Activated CD4-positive, alpha-beta T cell treated with anti-CD3 and anti-CD28 coated beads for 24 hours (primary cell): ENCODE results near the gene ADIPOR2.
"Not testable (repeated sequence)": the region's sequence is repeated elsewhere in the genome, so short reads cannot be mapped to it uniquely, and the experiment has no call there.

Experiments used
- DNase-seq, 2 donors: peaks; one replicate each; pipeline ENCODE4 v3.0.0-alpha.2; 2020; ENCODE audit warnings: low read depth in 2 of 2

ADIPOR2 gene

GRCh38 chr12:1732914-1733313 lies 42.0 kb downstream of the ADIPOR2 start:
- no peak for DNase-seq

GRCh38 chr12:1733712-1734111 lies 42.8 kb downstream of the ADIPOR2 start:
- not testable (repeated sequence) for DNase-seq

GRCh38 chr12:1737652-1738286 lies 46.9 kb downstream of the ADIPOR2 start:
- DNase-seq, result no peak

DNA sequence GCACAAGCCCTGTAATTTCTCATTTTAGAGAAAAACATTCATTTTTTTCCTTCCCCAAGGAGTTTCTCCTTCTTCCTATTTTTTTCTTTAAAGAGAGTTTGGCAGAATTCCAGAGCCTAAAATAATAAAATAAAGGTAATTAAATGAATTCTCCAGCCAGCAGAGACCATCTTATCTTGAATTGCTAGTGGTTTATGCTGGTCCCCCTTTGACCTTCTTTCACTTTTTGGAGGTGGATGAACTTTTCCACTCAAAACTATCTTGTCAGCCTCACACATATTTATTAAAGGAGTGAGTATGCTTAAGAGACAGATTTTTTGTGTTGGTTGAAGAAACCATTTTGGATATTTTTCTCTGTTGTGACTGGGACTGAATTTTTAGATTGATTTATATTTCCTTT lies 47.6 kb downstream of the ADIPOR2 start:
- DNase-seq, result no peak

DNA sequence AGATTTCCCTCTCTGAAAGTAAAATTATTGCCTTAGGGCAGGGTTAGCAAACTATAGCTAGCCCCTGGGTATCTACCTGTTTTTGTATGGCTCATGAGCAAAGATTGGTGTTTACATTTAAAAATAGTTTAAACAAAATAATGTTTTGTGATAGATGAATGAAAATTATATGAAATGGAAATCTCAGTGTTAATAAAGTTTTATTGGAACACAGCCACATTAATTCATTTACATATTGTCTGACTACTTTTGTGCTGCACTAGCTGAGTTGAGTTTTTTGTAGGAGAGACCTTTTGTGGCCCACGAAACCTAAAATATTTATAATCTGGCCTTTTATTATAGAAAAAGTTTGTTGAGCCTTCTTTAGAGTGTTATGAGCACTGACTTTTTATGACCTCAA lies 48.5 kb downstream of the ADIPOR2 start:
- DNase-seq, result no peak

DNA sequence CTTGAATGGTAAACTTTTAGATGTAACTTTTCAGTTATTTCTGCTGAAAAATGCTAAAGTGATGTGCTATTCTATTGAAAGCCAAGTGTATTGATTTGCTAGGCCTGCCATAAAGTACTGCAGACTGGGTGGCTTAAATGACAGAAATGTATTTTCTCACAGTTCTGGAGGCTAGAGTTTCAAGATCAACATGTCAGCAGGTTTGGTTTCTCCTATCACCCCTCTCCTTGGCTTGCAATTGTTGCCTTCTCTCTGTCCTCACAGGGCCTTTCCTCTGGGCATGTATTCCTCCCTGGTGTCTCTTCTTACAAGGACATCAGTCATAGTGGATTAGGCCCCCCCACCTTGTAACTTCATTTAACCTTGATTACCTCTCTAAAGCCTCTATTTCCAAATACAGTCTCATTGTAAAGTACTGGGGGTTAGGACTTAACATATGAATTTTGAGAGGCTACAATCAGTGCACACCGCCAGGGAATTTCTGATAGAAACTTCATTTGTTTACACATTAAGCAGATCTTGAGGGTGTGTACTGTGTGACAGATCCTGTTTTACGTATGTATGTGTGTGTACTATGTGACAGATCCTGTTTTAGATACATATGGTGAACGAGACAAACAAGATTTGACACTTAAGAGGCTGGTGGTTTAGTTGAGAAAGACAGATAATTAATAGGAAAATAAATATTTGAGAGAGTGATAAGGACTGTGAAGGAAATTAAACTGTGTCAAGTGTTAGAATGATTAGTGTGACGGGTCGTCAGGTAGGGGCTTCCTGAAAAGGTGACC lies 49.5 kb downstream of the ADIPOR2 start:
- no peak for DNase-seq

- DNase-seq, result no peak
Observed at GRCh38 chr12:1741154-1741949, 50.5 kb downstream of the ADIPOR2 start.

DNA sequence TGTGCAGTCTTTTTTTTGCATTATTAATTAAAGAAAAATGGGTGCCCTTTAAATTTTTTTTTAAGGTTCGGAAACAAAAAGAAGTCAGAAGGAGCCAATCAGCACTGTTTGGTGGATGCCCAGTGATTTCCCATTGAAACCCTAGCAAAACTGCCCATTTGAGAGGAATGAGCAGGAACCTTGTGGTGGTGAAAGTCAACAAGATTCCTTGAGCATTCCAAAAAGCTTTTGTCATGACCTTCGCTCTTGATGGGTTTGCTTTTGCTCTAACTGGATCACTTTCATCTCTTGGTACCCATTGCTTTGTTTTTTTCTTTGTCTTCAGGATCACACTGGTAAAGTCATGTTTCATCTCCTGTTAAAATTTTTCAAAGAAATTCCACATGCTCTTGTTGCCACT lies 54.1 kb downstream of the ADIPOR2 start:
- no peak for DNase-seq

GRCh38 chr12:1747609-1748008 lies 56.7 kb downstream of the ADIPOR2 start:
- no peak for DNase-seq

- DNase-seq, result no peak
Observed at GRCh38 chr12:1749019-1749418, 58.1 kb downstream of the ADIPOR2 start.

DNA sequence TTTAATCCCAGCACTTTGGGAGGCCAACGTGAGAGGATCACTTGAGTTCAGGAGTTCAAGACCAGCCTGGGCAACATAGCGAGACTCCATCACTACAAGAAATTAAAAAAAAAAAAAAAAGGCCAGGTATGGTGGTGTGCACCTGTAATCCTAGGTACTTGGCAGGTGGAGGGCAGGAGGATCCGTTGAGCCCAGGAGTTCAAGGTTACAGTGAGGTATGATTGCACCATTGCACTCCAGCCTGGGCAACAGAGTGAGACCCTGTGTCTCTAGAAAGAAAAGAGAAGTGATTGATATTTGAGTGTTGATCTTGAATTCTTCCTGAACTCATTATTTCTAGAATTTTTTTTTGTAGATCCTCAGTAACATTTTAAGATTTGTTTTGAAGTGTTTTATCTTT lies 59.4 kb downstream of the ADIPOR2 start:
- DNase-seq, result no peak

GRCh38 chr12:1758376-1758775 lies 67.5 kb downstream of the ADIPOR2 start:
- DNase-seq, result no peak

GRCh38 chr12:1758887-1759286 lies 68.0 kb downstream of the ADIPOR2 start:
- DNase-seq, result no peak

DNA sequence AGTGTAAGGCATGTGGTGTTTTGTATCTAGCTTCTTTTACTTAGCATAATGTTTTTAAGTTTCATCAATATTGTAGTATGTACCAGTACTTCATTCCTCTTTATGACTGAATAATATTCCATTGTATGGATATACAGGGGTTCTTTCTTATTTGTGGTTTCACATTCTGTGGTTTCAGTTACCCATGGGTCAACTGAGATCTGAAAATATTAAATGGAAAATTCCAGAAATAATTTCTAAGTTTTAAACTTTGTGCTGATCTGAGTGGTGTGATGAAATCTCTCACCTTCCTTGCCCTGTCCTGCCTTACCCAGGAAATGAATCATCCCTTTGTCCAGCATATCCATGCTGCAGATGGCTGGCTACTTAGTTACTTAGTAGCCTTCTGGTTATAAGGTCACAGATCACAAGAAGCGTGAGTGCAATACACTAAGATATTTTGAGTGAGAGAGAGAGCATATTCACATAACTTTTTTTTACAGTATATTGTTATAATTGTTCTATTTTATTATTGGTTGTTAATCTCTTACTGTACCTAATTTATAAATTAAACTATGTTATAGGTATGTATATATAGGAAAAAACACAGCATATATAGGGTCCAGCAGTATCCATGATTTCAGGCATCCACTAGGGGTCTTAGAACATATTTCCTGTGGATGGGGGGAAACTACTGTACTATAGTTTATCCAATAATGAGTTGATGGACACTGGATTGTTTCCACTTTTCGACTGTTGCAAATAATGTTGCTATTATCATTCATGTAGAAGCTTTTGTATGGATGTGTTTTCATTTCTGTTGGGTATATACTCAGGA lies 69.9 kb downstream of the ADIPOR2 start:
- DNase-seq, result no peak

DNA sequence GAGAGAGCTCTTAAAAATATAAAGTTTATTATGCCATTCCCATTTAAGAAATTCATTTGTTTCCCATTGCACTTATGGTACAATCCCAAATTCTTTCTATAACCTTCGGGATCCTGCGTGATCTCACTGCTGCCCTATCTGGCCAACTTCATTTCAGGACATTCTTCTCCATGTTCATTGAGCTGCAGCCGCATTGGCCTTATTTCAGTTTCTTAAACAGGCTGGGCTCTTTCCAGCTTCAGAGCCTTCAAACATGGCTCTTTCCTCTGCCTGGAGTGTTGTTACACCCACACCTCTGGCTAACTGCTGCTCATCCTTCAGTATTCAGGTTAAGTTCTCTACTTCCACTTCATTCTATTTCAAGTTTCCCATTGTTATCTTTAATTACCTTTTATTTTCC lies 71.0 kb downstream of the ADIPOR2 start:
- DNase-seq, result no peak

DNA sequence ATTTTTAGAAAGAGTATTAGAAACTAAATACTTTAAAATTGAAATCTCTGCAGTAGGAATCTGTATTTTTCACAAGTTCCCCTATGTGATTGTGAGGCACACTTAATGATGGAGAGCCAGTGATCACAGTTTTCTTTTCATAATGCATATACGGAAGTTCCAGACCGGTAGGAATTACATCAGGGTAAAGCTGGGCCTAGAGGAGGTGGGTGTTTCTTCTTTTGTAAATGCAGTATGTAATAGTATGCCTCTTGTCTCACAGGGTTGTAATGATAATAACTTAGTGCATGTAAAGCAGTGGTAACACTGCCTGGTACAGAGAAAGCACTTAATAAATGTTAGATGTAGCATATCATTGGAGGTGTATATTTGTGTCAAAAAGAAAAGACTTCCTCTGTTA lies 72.3 kb downstream of the ADIPOR2 start:
- no peak for DNase-seq

GRCh38 chr12:1766110-1766509 lies 75.2 kb downstream of the ADIPOR2 start:
- DNase-seq, result no peak

- DNase-seq, result no peak
Observed at GRCh38 chr12:1767407-1768090, 76.7 kb downstream of the ADIPOR2 start.

DNA sequence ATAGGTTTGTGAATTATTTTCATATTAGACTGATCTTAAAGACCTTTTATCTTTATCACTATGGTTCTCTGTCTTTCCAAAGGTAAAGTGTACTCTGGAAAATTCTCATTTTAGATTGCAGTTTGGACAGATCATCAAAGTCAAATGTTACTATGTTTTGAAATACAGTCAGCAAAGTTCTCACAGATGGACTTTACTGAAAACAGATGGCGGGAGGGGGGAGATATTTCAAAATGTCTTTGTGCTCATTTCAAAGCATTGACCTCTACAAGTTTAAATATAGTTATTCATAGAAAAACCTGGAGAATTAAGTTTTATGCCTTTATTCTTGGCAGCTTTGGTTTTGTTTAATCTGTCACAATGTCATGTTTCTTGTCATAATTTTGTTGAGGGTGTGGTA lies 77.7 kb downstream of the ADIPOR2 start:
- no peak for DNase-seq

DNA sequence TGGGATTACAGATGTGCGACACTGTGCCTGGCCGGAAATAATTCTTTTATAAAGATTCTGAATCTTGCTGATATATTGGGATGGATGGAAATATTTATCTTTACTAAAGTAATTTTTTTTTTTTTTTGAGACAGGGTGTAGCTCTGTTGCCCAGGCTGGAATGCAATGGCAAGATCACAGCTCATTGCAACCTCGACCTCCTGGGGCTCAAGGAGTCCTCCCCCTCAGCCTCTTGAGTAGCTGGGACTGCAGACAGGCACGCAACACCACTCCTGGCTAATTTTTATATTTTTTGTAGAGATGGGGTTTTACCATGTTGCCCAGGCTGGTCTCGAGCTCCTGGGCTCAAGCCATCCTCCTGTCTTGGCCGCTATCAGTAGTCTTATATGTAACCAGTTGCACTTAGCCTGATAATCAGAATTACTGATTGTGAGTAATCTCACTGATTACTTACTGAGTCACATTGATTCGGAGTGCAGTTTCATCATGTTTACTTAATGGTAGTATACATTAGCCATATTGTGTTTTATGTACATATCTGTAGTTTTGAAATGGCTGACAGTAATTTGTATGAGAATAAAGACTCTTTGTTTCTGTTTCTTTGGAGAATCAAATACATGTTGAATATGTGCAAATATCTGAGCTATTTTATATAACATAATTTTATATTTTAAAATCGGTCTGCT lies 79.1 kb downstream of the ADIPOR2 start:
- DNase-seq, result no peak
